Transverse colon (tissue), 4 donors: Measurements from ENCODE around the gene CERKL. TPM values are rescaled to one million over a fixed set of nuclear protein-coding genes. Genes with fewer than 3 reads are reported as not detected.

Experiments used
- DNase-seq: peaks from one replicate; pipeline ENCODE4 v3.0.0-alpha.2; 2019
- H3K27ac ChIP-seq, 4 donors: fragments of 200-600 bp; sonication (generic); 2 replicates each; pipeline ENCODE4 v1.5.1; 2016 to 2018; ENCODE audit warnings: inconsistent platforms in 4 of 4
- H3K27me3 ChIP-seq: fragments of 200-600 bp; sonication (generic); 2 replicates; pipeline ENCODE4 v1.5.1; 2017; ENCODE audit warnings: inconsistent platforms
- H3K36me3 ChIP-seq, 4 donors: fragments of 200-600 bp; sonication (generic); 2 replicates each; pipeline ENCODE4 v1.5.1; 2017 to 2019; ENCODE audit warnings: inconsistent platforms in 4 of 4
- H3K4me1 ChIP-seq, 4 donors: fragments of 200-600 bp; sonication (generic); 2 replicates each; pipeline ENCODE4 v1.5.1; 2017 to 2020; ENCODE audit warnings: inconsistent platforms in 4 of 4
- H3K4me3 ChIP-seq, 4 donors: fragments of 200-600 bp; sonication (generic); 1 replicate in 1 of 4; 2 replicates in 3 of 4; pipeline versions ENCODE4 v1.5.1 to v1.6.1; 2017 to 2019; ENCODE audit warnings: inconsistent platforms in 4 of 4
- H3K9me3 ChIP-seq, 2 donors: fragments of 200-600 bp; sonication (generic); 2 replicates each; pipeline ENCODE4 v1.5.1; 2017 to 2019; ENCODE audit warnings: inconsistent platforms in 2 of 2
- CTCF ChIP-seq, 5 experiments: fragments of 200-600 bp in 3 of 5; fragments of 450-650 bp in 2 of 5; sonication (generic) in 3 of 5; IDR thresholded peaks; 1 replicate in 2 of 5; 2 replicates in 3 of 5; pipeline ENCODE4 v1.5.1; 2016 to 2017; ENCODE audit warnings: antibody characterized with exemption in 5 of 5, inconsistent platforms in 3 of 5, mild to moderate bottlenecking in 2 of 5, moderate library complexity in 1 of 5
- EP300 ChIP-seq: sonication (generic); formaldehyde crosslinking; IDR thresholded peaks from one replicate; pipeline ENCODE4 v1.6.1; 2017; ENCODE audit warnings: antibody characterized with exemption, low read depth
- POLR2A ChIP-seq: fragments of 450-650 bp; IDR thresholded peaks from one replicate; pipeline ENCODE4 v1.6.1; 2016; ENCODE audit warnings: antibody characterized with exemption, mild to moderate bottlenecking, moderate library complexity
- POLR2AphosphoS5 ChIP-seq, 3 donors: sonication (generic); formaldehyde crosslinking; IDR thresholded peaks; one replicate each; pipeline ENCODE4 v1.6.1; 2016; ENCODE audit warnings: antibody characterized with exemption in 3 of 3
- WGBS, 2 donors: methylation state at CpG; one replicate each; pipeline ENCODE4 v1.1.5; 2018; ENCODE audit warnings: low coverage in 1 of 2; 5-methylcytosine and 5-hydroxymethylcytosine counted together
- in situ Hi-C, 4 donors: fragments of 200-750 bp; cut with MboI; loops; one replicate each; pipeline versions ENCODE4 v1.15.0 to v1.15.1; 2017; ENCODE audit warnings: low sequenced_read_pairs in 3 of 4, low pct_ligation_motif_present in 1 of 4, low pct_unique_long_range_greater_than_20kb in 1 of 4
- intact Hi-C: fragments of 100-400 bp; cut with DNase I; formaldehyde crosslinking; loops from one replicate; pipeline ENCODE4 v1.15.1; 2023; ENCODE audit warnings: low total_unique reads
- total RNA-seq, 4 donors: library from RNA; depleted of rRNA; stranded (reverse); fragments of >200 nt; gene quantifications; one replicate each; pipeline ENCODE4 v1.1.0, GENCODE V29; 2016

Gene CERKL
- total RNA-seq, 4 donors from 2014 or later, result 0.32 TPM; not detected in 3

- intact Hi-C loops, result no loop called here
- in situ Hi-C loops, result no loop called here
- H3K4me1 ChIP-seq, result no peaks in the 10 kb centered on the region
- no peaks in the 10 kb centered on the region for H3K9me3 ChIP-seq
- no peaks in the 10 kb centered on the region for H3K27me3 ChIP-seq
- H3K27ac ChIP-seq, result no peak overlapping the region
- 87 to 96% methylated on average over 5 to 6 of the region's 6 CpGs for WGBS, 2 donors
- DNase-seq, result no peak
- TF ChIP-seq CTCF (IDR thresholded peaks at IDR 0.05) (no peak), EP300 (no peak), POLR2A (no peak), POLR2AphosphoS5 (IDR thresholded peaks at IDR 0.05) (no peak)
- H3K36me3 ChIP-seq, result no peaks in the 10 kb centered on the region
- no peak overlapping the region for H3K4me3 ChIP-seq
Observed at GRCh38 chr2:181697126-181697525, 40.2 kb upstream of the CERKL start.

- Histone ChIP-seq H3K4me3 (no peak overlapping the region), H3K27ac (no peak overlapping the region), H3K27me3 (peaks cover 6% of the 10 kb centered on the region), H3K4me1 (no peaks in the 10 kb centered on the region), H3K36me3 (no peaks in the 10 kb centered on the region), H3K9me3 (no peaks in the 10 kb centered on the region)
- TF ChIP-seq POLR2AphosphoS5 (IDR thresholded peaks at IDR 0.05) (no peak), EP300 (no peak), CTCF (IDR thresholded peaks at IDR 0.05) (no peak), POLR2A (no peak)
- intact Hi-C loops (no loop called here), in situ Hi-C loops (no loop called here)
- DNase-seq, result no peak
- 90 to 97% methylated on average over 7 to 17 of the region's 17 CpGs for WGBS, 2 donors
Observed at GRCh38 chr2:181694271-181694670, 37.4 kb upstream of the CERKL start.

GRCh38 chr2:181690860-181691259, 34.0 kb upstream of the CERKL start:
- in situ Hi-C loops (no loop called here), intact Hi-C loops (no loop called here)
- Histone ChIP-seq H3K36me3 (no peaks in the 10 kb centered on the region), H3K27ac (no peak overlapping the region), H3K9me3 (no peaks in the 10 kb centered on the region), H3K27me3 (peaks cover 30% of the 10 kb centered on the region), H3K4me3 (no peak overlapping the region), H3K4me1 (no peaks in the 10 kb centered on the region)
- WGBS, 2 donors, result 80 to 85% methylated on average over 1 to 2 of the region's 2 CpGs
- TF ChIP-seq POLR2A, result no peak
- no peak for TF ChIP-seq POLR2AphosphoS5 (IDR thresholded peaks at IDR 0.05)
- no peak for TF ChIP-seq EP300
- no peak for TF ChIP-seq CTCF (IDR thresholded peaks at IDR 0.05)
- no peak for DNase-seq

- Histone ChIP-seq H3K27ac (no peak overlapping the region), H3K27me3 (peaks cover 72% of the 10 kb centered on the region), H3K9me3 (no peaks in the 10 kb centered on the region), H3K36me3 (no peaks in the 10 kb centered on the region), H3K4me3 (no peak overlapping the region), H3K4me1 (peaks cover 6 to 17% (median 10%) of the 10 kb centered on the region in 4 donors)
- 53 to 64% methylated on average over 6 of the region's 6 CpGs for WGBS, 2 donors
- TF ChIP-seq POLR2A (no peak), CTCF (IDR thresholded peaks at IDR 0.05) (no peak), EP300 (no peak), POLR2AphosphoS5 (IDR thresholded peaks at IDR 0.05) (no peak)
- intact Hi-C loops (no loop called here), in situ Hi-C loops (no loop called here)
- no peak for DNase-seq
Observed at GRCh38 chr2:181686576-181687185, 29.8 kb upstream of the CERKL start.
